ENCODE data around the gene NKD2.
"Not testable (repeated sequence)": the region's sequence is repeated elsewhere in the genome, so short reads cannot be mapped to it uniquely, and the experiment has no call there.

The NKD2 gene

DNA sequence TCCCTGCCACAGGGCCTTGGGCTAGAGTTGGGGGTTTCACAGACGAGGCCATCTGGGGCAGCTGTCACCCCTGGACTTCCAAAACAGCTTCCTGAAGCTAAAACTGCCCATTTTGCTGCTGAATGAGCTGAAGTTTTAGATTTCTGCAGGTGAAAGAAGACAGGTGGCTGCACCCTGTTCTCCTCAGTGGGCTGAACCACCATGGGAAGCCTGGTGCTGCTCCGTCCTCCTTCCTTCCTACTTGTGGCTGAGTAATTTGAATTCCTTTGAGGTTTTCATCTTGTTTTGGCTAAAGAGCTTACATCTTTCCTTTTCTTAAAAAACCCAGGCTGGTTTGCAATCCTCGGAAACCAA lies 5.3 kb downstream of the NKD2 start:
- DNase-seq (ENCODE audit: low read depth), result no peak

DNA sequence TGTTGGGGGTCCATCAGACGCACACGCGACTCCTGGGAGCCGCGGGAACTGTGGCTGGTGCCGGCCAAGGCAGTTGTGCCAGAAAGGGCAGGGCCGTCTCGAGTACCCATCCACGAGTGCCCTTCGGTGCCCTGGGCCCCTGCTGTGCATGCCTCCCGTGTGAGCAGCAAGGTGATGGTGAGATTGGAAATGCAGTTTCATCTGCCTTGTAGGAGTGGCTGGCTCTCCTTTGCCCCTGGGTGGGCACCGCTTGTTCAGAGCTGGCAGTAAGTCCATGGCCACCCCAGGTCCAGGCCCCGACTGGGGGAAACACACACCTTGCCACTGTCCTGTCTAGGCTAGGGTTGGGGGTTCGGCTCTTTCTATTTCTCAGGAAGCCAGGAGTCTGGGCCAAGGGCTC lies 5.7 kb downstream of the NKD2 start:
- no peak for DNase-seq (ENCODE audit: low read depth)

DNA sequence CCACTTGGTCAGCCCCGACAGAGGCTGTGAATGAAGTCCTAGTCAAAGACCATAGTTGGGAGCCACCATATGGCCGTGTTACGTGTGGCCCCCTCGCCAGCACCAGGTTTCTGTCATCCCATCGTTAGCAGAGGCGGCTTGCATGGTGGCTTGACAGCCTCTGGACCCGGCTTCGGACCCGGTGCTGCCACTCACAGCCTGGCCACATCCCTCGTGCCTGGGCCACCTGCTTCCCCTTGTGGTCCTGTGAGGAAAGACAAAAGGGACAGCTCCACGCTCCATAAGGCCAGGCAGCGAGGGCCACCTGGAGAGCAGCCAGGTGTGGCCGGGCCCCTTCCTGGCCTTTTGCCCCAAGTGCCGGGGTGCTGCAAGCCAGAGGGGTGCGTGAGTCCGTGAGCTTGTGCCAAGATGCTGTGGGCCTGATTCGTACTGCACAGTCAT lies 6.2 kb downstream of the NKD2 start:
- no peak for DNase-seq (ENCODE audit: low read depth)

- DNase-seq (ENCODE audit: low read depth), result no peak
Measured at GRCh38 chr5:1015507-1015906, 6.9 kb downstream of the NKD2 start.

DNA sequence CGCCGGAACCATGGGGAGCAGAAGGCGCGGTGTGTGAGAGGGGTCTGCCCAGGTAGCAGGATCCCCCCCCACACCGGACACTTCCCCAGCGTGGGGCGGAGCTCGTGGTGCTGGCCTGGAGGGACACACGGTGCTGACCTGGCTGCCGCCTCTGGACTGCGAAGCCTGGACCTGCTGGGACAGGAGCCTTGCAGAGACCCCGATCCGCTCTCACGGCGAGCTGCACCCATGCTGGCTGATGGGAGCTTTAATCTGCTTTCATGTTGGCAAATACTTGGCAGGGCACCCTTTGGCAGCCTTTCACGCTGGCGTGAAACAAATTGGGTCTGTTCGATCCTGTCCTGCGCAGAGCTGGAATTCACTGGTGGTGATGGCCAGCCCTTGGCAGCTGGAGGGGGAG lies 7.4 kb downstream of the NKD2 start:
- no peak for DNase-seq (ENCODE audit: low read depth)

- no peak for DNase-seq (ENCODE audit: low read depth)
Measured at GRCh38 chr5:1016476-1016875, 7.9 kb downstream of the NKD2 start.

DNA sequence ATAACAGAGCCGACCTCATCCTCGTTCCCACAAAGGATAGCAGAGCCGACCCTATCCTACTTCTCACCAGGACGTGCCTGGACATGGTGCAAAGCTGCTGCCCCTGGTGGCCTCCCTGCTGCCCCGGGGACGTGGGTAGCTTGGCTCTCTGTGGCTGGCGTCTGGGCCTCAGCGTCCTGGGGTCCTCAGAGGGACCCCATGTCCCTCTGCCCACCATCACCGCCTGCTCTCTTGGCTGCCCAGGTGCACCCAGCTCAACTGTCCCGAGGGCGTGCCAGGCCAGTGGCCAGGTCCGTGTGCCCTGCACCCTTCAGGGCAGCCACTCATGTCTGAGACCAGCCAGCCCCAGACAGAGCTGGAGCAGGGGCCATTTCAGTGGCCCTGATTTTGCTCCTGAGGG lies 8.5 kb downstream of the NKD2 start:
- DNase-seq (ENCODE audit: low read depth), result no peak

GRCh38 chr5:1017691-1018455 lies 9.3 kb downstream of the NKD2 start:
- DNase-seq (ENCODE audit: low read depth), result no peak

GRCh38 chr5:1018596-1018995 lies 10.0 kb downstream of the NKD2 start:
- DNase-seq (ENCODE audit: low read depth), result no peak

DNA sequence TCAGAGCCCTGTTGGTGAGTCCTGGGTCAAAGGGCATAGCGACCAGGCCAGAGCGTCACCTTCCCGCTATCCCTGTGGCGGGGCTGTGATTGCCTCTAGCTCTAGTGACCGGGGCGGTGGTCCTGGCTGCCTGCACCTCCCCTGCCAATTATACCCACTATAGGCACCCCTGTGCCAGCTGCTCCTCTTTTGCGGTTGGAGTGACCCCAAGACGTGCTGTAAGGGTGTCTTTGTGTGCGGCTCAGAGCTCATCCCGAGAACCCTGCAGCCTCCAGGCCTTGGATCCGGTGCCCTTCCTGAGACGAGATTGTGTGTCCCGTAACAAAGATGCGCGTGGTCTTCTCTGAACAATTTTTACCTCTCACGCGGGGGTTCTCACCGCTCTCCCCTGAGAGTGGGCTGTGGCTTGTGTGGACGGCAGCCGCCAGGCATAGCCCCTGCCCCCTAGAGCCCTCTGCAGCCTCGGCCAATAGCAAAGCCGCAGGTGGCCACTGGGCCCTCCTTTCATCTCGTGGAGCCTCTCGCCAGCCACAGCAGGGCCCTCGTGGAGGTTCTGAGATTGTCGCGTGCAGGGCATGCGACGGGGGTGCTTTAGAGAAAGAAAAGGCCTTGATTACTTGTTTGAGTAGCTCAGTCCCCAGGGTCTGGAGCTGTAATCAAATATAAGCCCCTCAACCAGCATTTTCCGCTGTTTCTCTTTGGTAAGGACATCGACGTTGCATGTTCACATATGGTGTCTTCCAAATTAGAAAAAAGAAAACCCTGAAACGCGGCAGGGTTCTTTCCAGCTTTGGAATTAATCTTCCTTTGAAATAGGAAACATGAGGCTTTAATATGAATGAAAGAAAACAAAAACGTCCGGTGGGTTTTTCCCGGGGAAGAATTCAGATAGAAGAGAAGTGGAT lies 10.7 kb downstream of the NKD2 start:
- DNase-seq (ENCODE audit: low read depth), result no peak

- no peak for DNase-seq (ENCODE audit: low read depth)
Measured at GRCh38 chr5:1020452-1020961, 11.9 kb downstream of the NKD2 start.

DNA sequence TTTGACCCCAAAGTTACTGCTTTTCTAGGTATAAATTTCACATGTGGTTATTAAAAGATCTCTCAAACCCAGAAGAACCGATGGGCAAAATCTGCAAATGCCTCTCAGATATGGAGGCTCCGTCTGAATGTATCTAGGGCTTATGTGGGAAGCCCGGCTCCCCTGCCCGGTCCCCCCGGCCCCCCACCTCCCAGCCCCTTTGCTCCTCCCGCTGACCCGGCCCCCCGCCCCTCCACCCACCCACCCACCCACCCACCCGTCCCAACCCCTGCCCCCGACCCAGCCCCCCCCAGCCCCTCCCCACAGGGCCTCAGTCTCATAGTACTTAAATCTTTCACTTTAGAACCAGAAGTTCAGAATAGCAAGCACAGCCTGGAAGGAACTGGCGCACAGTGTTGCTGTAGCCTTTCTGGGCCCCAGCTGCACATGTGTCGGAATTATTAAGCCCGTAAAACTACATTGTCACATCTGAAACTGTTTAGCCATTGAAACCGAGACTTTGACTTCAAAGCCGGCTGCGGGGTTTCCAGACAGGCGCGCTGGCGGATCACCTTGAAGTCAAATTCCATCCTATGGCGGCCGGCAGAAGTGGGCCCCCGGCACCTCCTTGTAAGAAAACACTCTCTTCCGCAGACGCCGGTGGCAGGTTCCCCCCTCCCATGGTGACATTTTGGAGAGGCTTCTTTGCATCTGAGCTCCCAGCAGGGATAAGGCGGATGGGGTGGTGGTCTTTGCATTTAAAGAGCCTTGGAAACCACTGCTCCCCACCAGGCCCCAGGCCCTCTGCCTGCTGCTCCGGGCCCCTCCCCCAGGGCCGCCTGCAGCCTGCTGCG lies 12.8 kb downstream of the NKD2 start:
- no peak for DNase-seq (ENCODE audit: low read depth)

GRCh38 chr5:1021969-1022336 lies 13.4 kb downstream of the NKD2 start:
- DNase-seq (ENCODE audit: low read depth), result not testable (repeated sequence)

DNA sequence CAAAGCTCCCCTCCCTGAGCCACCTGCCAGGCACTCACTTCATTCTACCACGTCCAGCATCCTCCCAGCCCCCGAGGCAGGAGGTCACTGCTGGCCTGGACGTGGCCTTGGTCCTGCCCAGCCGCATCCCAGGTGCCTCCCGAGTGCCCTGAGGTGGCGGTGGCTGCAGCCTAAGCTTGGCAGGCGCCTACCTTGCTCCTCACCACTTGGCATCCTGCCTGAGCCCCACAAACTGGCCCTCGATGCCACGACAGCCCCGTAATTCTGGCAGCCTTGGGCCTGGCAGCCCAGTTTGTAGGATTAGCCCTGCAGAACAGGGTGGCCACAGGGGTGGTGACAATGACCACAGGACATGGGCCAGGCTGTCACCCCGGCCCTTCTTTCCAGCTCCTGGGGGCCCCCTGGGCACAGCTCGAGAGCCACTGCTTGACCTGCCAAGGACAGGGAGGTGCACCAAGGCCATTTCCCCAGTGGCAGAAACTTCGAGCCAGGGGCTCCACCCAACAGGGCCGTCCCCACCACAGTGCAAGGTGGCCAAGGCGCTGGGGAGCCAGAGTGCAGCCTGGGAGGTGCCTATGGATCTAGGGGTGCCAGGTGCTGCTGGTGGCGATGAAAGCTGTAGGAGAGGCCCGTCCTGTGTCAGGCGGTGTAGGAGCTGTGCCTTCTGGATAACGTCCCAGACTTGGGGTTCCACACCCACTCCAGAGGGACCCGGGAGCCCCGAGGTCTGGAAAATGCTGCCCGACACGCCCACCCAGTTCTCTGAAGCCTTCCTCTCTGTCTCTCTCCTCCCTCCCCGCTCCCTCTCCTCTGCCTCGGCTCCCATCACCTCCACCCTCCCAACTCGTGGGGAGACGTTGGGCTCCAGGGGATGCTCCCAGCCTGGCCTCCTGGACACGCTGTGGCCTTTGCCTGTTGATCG lies 18.4 kb downstream of the NKD2 start:
- no peak for DNase-seq (ENCODE audit: low read depth)

GRCh38 chr5:1027631-1028441 lies 19.2 kb downstream of the NKD2 start:
- DNase-seq (ENCODE audit: low read depth), result no peak

DNA sequence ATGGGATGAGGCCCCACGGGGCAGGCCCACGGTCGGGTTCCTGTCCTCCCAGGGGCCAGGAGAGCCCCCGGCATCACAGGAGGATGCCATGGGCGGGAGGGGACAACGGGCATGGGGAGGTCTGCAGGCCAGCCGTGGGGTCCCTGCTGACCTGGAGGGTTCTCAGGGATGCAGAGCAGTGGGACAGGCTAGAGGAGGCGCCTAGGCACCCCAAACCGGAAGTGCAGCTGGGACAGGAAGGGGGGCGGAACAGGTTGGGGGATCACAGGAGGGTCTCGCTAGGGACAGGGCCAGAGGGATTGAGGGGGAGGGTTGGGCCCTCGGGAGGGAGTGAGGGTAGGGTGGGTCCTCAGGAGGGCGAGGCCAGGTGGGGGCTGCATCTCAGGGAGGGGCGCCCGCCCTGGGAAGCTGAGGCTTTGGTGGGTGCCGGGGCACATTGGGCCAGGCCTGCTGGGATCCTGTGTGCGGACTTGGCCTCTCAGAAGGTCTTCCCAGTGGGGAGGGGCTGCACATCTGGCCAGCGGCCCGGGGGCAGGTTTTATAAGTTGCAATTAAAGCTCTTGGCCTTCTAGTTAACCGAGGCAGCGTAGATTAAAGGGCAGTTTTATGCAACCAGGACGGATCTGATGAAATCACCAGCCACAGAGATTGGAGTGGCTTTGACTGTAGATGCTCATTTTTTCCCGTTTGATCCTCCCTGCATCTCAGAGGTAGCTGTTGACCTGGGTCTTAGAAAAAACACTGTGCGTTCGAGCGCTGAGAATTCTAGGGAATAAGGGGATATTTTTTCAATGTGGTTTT lies 20.1 kb downstream of the NKD2 start:
- no peak for DNase-seq (ENCODE audit: low read depth)

GRCh38 chr5:1029282-1029944 lies 20.8 kb downstream of the NKD2 start:
- no peak for DNase-seq (ENCODE audit: low read depth)

DNA sequence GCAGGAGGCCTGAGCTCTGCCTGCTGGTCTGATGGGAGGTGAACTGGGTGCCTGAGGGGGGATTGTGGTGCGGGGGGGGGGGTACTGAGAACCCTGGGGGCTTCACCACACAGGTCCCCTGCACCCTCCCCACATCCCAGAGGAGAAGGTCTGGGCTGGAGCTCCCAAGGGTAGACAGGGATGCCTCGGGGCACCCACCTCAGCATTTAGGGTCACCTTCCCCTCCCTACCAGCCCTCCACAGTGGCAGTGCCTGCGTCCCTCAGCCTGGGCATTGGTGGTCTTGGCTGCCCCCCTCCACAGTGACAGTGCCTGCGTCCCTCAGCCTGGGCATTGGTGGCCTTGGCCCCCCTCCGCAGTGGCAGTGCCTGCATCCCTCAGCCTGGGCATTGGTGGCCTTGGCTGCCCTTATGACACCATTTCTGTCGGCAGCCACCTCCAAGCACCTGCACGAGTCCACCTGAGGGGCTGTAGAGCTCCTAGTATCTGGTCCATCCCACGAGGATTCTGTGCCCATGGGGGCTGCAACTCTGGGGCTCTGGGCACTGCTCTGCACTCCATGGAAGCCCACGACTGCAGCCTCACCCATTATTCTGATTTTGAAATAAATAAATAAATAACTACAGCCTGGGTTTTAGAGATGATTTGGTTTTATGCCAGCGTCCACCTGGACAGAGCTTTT lies 21.5 kb downstream of the NKD2 start:
- no peak for DNase-seq (ENCODE audit: low read depth)
